ENCODE data around the gene MAP1LC3B.

MAP1LC3B gene

DNA sequence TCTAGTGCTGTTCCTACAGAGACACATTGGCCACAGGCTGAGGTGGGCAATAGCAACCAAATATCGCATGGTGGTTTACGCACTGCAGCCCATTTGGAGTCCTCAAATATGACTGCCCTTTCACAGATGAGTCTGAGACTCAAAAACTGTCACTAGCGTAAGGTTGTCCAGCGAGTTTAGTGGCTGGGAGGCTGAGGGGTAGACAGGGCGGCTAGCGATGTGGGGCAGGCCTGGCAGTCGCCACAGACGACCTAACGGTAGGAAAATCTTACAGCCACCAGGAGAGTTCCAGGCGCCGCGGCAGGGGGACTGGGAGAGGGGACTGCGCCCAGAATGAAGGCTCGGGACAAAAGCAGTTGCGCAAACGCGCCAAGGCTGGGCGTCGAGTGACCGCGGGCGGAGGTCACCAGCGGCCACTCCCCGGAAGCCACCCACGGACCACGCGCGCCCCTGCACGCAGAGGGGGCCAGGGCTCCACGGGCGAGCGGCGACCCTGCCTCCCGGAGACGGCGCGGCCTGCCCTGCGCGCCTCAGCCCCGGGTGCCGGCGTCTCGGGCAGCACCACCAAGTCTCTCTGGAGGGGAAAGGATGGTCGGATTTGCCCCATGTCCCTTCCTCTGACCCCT, 699 bp upstream of the MAP1LC3B start:
- ATAC-seq, result peak; percentile 38; the same call in 2 of the 3 replicates
- no peak for TF ChIP-seq ZNF8 (CRISPR knock-in tag; IDR thresholded peaks at IDR 0.05)
- TF ChIP-seq ARNTL (CRISPR knock-in tag; IDR thresholded peaks at IDR 0.05; ENCODE audit: borderline replicate concordance, low read depth), result no peak
- TF ChIP-seq ISL1 (CRISPR knock-in tag; IDR thresholded peaks at IDR 0.05), result no peak
- TF ChIP-seq GLIS3 (CRISPR knock-in tag; IDR thresholded peaks at IDR 0.05), result no peak
- no peak for TF ChIP-seq CSDC2 (CRISPR knock-in tag; IDR thresholded peaks at IDR 0.05)
- TF ChIP-seq ZC3H10 (CRISPR knock-in tag; IDR thresholded peaks at IDR 0.05), result no peak
- TF ChIP-seq TCF4 (CRISPR knock-in tag; IDR thresholded peaks at IDR 0.05; ENCODE audit: borderline replicate concordance), result no peak
- no peak for TF ChIP-seq BACH2 (CRISPR knock-in tag; IDR thresholded peaks at IDR 0.05; ENCODE audit: borderline replicate concordance)
- TF ChIP-seq, protein P1, sequence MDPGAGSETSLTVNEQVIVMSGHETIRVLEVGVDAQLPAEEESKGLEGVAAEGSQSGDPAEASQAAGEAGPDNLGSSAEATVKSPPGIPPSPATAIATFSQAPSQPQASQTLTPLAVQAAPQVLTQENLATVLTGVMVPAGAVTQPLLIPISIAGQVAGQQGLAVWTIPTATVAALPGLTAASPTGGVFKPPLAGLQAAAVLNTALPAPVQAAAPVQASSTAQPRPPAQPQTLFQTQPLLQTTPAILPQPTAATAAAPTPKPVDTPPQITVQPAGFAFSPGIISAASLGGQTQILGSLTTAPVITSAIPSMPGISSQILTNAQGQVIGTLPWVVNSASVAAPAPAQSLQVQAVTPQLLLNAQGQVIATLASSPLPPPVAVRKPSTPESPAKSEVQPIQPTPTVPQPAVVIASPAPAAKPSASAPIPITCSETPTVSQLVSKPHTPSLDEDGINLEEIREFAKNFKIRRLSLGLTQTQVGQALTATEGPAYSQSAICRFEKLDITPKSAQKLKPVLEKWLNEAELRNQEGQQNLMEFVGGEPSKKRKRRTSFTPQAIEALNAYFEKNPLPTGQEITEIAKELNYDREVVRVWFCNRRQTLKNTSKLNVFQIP (CRISPR knock-in tag; IDR thresholded peaks at IDR 0.05; ENCODE audit: borderline replicate concordance, low read depth), result no peak
- TF ChIP-seq RARB (CRISPR knock-in tag; IDR thresholded peaks at IDR 0.05), result no peak
- TF ChIP-seq OSR1 (CRISPR knock-in tag; IDR thresholded peaks at IDR 0.05), result no peak
- no peak for TF ChIP-seq ZFP30 (CRISPR knock-in tag; IDR thresholded peaks at IDR 0.05)
- no peak for TF ChIP-seq ESRRG (CRISPR knock-in tag; IDR thresholded peaks at IDR 0.05)
- no peak for TF ChIP-seq ZNF565 (CRISPR knock-in tag; conservative IDR thresholded peaks at IDR 0.05; ENCODE audit: low read depth)
- TF ChIP-seq, protein P2, sequence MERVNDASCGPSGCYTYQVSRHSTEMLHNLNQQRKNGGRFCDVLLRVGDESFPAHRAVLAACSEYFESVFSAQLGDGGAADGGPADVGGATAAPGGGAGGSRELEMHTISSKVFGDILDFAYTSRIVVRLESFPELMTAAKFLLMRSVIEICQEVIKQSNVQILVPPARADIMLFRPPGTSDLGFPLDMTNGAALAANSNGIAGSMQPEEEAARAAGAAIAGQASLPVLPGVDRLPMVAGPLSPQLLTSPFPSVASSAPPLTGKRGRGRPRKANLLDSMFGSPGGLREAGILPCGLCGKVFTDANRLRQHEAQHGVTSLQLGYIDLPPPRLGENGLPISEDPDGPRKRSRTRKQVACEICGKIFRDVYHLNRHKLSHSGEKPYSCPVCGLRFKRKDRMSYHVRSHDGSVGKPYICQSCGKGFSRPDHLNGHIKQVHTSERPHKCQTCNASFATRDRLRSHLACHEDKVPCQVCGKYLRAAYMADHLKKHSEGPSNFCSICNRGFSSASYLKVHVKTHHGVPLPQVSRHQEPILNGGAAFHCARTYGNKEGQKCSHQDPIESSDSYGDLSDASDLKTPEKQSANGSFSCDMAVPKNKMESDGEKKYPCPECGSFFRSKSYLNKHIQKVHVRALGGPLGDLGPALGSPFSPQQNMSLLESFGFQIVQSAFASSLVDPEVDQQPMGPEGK (CRISPR knock-in tag; IDR thresholded peaks at IDR 0.05; ENCODE audit: borderline replicate concordance), result no peak
- TF ChIP-seq, protein P3, sequence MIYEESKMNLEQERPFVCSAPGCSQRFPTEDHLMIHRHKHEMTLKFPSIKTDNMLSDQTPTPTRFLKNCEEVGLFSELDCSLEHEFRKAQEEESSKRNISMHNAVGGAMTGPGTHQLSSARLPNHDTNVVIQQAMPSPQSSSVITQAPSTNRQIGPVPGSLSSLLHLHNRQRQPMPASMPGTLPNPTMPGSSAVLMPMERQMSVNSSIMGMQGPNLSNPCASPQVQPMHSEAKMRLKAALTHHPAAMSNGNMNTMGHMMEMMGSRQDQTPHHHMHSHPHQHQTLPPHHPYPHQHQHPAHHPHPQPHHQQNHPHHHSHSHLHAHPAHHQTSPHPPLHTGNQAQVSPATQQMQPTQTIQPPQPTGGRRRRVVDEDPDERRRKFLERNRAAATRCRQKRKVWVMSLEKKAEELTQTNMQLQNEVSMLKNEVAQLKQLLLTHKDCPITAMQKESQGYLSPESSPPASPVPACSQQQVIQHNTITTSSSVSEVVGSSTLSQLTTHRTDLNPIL (CRISPR knock-in tag; IDR thresholded peaks at IDR 0.05; ENCODE audit: low read depth), result no peak
- no peak for TF ChIP-seq ZFP3 (CRISPR knock-in tag; IDR thresholded peaks at IDR 0.05)
- TF ChIP-seq SNAI2 (CRISPR knock-in tag; IDR thresholded peaks at IDR 0.05), result no peak

DNA sequence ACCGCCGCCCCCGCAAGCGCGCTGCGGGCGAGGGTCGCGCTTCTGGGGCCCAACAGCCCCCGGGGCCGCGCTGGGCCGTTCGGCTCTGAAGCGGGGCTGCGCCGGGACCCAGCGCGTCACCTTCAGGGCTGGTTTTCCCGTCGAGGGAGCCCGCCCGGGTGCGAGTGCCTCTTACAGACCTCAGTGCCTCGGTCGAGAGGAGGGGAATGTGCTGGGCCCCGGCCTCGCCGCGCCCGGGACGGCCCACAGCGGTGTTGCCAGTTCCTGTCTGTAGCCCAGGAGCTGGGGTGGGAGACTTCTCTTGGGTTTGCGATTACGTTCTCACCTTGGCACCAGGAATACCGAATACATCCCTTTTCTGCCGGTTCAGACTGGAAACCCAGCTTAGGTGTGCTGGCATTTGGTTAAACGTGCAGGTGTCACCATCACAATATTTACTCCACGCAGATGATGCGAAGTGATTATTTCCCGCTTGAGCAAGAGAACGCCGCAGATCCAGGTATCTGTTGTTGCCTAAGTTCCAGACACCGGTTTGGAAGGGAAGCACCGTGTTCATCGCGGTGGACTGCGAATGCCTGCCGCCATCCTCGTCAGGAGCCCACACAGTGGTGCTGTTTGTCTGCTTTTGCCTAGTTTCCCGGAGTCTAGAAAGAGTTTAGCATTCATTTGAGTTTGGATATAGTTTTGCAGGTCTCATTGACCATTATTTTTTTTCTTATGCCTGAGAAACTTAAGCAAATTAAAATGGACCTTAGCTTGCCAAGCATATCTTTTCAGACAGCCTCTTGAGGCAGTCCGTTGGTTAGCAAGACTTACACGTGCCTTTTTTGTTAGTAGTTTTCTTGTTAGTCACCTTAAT, 914 bp downstream of the MAP1LC3B start:
- ATAC-seq, result peak; percentile 32
- TF ChIP-seq ZNF8 (CRISPR knock-in tag; IDR thresholded peaks at IDR 0.05) (no peak), ZNF70 (CRISPR knock-in tag; IDR thresholded peaks at IDR 0.05) (no peak), ESRRG (CRISPR knock-in tag; IDR thresholded peaks at IDR 0.05) (no peak), ZFP3 (CRISPR knock-in tag; IDR thresholded peaks at IDR 0.05) (no peak), TOX (CRISPR knock-in tag; IDR thresholded peaks at IDR 0.05; ENCODE audit: borderline replicate concordance) (no peak), CSDC2 (CRISPR knock-in tag; IDR thresholded peaks at IDR 0.05) (no peak), TCF4 (CRISPR knock-in tag; IDR thresholded peaks at IDR 0.05; ENCODE audit: borderline replicate concordance) (no peak)
- TF ChIP-seq, protein P1 (CRISPR knock-in tag; IDR thresholded peaks at IDR 0.05; ENCODE audit: borderline replicate concordance, low read depth), result no peak

DNA sequence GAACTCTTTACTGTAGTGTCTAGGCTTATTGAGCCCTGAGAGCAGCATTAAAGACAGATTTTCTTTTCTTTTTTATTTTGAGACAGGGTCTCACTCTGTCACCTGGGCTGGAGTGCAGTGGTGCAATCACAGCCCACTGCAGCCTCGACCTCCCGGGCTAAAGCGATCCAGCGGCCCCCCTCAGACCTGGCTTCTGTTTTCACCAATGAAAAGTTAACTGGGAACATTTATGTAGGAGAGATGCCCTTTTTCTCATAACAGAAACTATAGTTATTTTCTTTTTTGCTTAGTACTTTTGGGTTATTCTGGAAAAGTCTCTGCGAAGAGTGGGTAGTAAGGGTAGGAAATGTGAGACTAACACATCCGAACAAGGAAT, 1.5 kb downstream of the MAP1LC3B start:
- ATAC-seq, result no peak
- no peak for TF ChIP-seq ZNF8 (CRISPR knock-in tag; IDR thresholded peaks at IDR 0.05)
- TF ChIP-seq, protein P4, sequence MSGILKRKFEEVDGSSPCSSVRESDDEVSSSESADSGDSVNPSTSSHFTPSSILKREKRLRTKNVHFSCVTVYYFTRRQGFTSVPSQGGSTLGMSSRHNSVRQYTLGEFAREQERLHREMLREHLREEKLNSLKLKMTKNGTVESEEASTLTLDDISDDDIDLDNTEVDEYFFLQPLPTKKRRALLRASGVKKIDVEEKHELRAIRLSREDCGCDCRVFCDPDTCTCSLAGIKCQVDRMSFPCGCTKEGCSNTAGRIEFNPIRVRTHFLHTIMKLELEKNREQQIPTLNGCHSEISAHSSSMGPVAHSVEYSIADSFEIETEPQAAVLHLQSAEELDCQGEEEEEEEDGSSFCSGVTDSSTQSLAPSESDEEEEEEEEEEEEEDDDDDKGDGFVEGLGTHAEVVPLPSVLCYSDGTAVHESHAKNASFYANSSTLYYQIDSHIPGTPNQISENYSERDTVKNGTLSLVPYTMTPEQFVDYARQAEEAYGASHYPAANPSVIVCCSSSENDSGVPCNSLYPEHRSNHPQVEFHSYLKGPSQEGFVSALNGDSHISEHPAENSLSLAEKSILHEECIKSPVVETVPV (CRISPR knock-in tag; IDR thresholded peaks at IDR 0.05), result no peak
- TF ChIP-seq OSR1 (CRISPR knock-in tag; IDR thresholded peaks at IDR 0.05), result no peak
- TF ChIP-seq, protein P3 (CRISPR knock-in tag; IDR thresholded peaks at IDR 0.05; ENCODE audit: low read depth), result no peak
- TF ChIP-seq GLIS3 (CRISPR knock-in tag; IDR thresholded peaks at IDR 0.05), result no peak
- no peak for TF ChIP-seq ZNF70 (CRISPR knock-in tag; IDR thresholded peaks at IDR 0.05)
- TF ChIP-seq, protein P2 (CRISPR knock-in tag; IDR thresholded peaks at IDR 0.05; ENCODE audit: borderline replicate concordance), result no peak
- TF ChIP-seq PPARA (CRISPR knock-in tag; IDR thresholded peaks at IDR 0.05; ENCODE audit: borderline replicate concordance), result no peak
- no peak for TF ChIP-seq BACH2 (CRISPR knock-in tag; IDR thresholded peaks at IDR 0.05; ENCODE audit: borderline replicate concordance)
- no peak for TF ChIP-seq ZFP30 (CRISPR knock-in tag; IDR thresholded peaks at IDR 0.05)
- no peak for TF ChIP-seq CSDC2 (CRISPR knock-in tag; IDR thresholded peaks at IDR 0.05)
- TF ChIP-seq SNAI2 (CRISPR knock-in tag; IDR thresholded peaks at IDR 0.05), result no peak
- no peak for TF ChIP-seq ISL1 (CRISPR knock-in tag; IDR thresholded peaks at IDR 0.05)

All from SK-N-SH treated with all-trans-retinoic acid at 6 μM for 48 hours (cell line).